Measurements from ENCODE around the gene NIP7.

NIP7 gene

GRCh38 chr16:69319826-69320739 is 19.5 kb upstream of the NIP7 start:
- DNase-seq (ENCODE audit: extremely low read depth, insufficient read length): no peak
- Histone ChIP-seq H3K4me3 (replicated peaks; ENCODE audit: low read depth, low read length) (no peak overlapping the region), H3K36me3 (ENCODE audit: control insufficient read depth, insufficient read depth, low read length) (peaks cover 71% of the 10 kb centered on the region), H3K27me3 (replicated peaks; ENCODE audit: control insufficient read depth, insufficient read depth, low read length) (no peaks in the 10 kb centered on the region)
- TF ChIP-seq CTCF (IDR thresholded peaks at IDR 0.05; ENCODE audit: insufficient read depth, low read length, poor library complexity, severe bottlenecking): no peak

GRCh38 chr16:69320740-69321073 is 18.9 kb upstream of the NIP7 start:
- H3K27me3 ChIP-seq (replicated peaks; ENCODE audit: control insufficient read depth, insufficient read depth, low read length): no peaks in the 10 kb centered on the region
- no peak overlapping the region for H3K4me3 ChIP-seq (replicated peaks; ENCODE audit: low read depth, low read length)
- H3K36me3 ChIP-seq (ENCODE audit: control insufficient read depth, insufficient read depth, low read length): peaks cover 68% of the 10 kb centered on the region
- TF ChIP-seq CTCF (IDR thresholded peaks at IDR 0.05; ENCODE audit: insufficient read depth, low read length, poor library complexity, severe bottlenecking): no peak
- DNase-seq (ENCODE audit: extremely low read depth, insufficient read length): no peak

- Histone ChIP-seq H3K27me3 (replicated peaks; ENCODE audit: control insufficient read depth, insufficient read depth, low read length) (no peaks in the 10 kb centered on the region), H3K36me3 (ENCODE audit: control insufficient read depth, insufficient read depth, low read length) (peaks cover 69% of the 10 kb centered on the region), H3K4me3 (replicated peaks; ENCODE audit: low read depth, low read length) (no peak overlapping the region)
- no peak for TF ChIP-seq CTCF (IDR thresholded peaks at IDR 0.05; ENCODE audit: insufficient read depth, low read length, poor library complexity, severe bottlenecking)
- DNase-seq (ENCODE audit: extremely low read depth, insufficient read length): no peak
These were observed 18.5 kb upstream of the NIP7 start for GRCh38 chr16:69321080-69321479.

GRCh38 chr16:69322343-69322742 is 17.2 kb upstream of the NIP7 start:
- DNase-seq (ENCODE audit: extremely low read depth, insufficient read length): no peak
- Histone ChIP-seq H3K36me3 (ENCODE audit: control insufficient read depth, insufficient read depth, low read length) (peaks cover 62% of the 10 kb centered on the region), H3K27me3 (replicated peaks; ENCODE audit: control insufficient read depth, insufficient read depth, low read length) (no peaks in the 10 kb centered on the region), H3K4me3 (replicated peaks; ENCODE audit: low read depth, low read length) (no peak overlapping the region)
- TF ChIP-seq CTCF (IDR thresholded peaks at IDR 0.05; ENCODE audit: insufficient read depth, low read length, poor library complexity, severe bottlenecking): no peak

GRCh38 chr16:69323415-69323814 is 16.2 kb upstream of the NIP7 start:
- Histone ChIP-seq H3K36me3 (ENCODE audit: control insufficient read depth, insufficient read depth, low read length) (peaks cover 60% of the 10 kb centered on the region), H3K4me3 (replicated peaks; ENCODE audit: low read depth, low read length) (no peak overlapping the region), H3K27me3 (replicated peaks; ENCODE audit: control insufficient read depth, insufficient read depth, low read length) (no peaks in the 10 kb centered on the region)
- TF ChIP-seq CTCF (IDR thresholded peaks at IDR 0.05; ENCODE audit: insufficient read depth, low read length, poor library complexity, severe bottlenecking): no peak
- no peak for DNase-seq (ENCODE audit: extremely low read depth, insufficient read length)

All from GM06990 (cell line).